Caco-2 (cell line): ENCODE data around the gene STAT2. TPM values are rescaled to one million over a fixed set of nuclear protein-coding genes. Genes with fewer than 3 reads are reported as not detected.

Source experiments
- BruUV-seq: library from RNA; stranded (reverse); fragments of 400-500 nt; replicated peaks from 2 replicates; lab custom pipeline; 2021; lab: Mats Ljungman, UMichigan
- CTCF ChIA-PET: fragments of 300-600 bp; sonication (Branson Sonifier 250); formaldehyde crosslinking; loops from one replicate; lab custom pipeline; 2022; ENCODE audit warnings: antibody characterized with exemption; lab: Charles Lee
- POLR2A ChIA-PET: fragments of 300-600 bp; sonication (Branson Sonifier 250); formaldehyde crosslinking; loops from one replicate; lab custom pipeline; 2022; ENCODE audit warnings: antibody characterized with exemption; lab: Charles Lee
- DNase-seq, 2 experiments: peaks; one replicate each; pipeline versions ENCODE4 v3.0.0 to v3.0.0-alpha.2; 2020 to 2022
- H3K27me3 ChIP-seq: replicated peaks from 2 replicates; pipeline ENCODE4 v1.6.0; 2011; ENCODE audit warnings: low read length; ENCODE audit not compliant: control insufficient read depth, insufficient read depth
- H3K36me3 ChIP-seq: 2 replicates; pipeline ENCODE4 v1.5.1; 2011; ENCODE audit warnings: low read length; ENCODE audit not compliant: control insufficient read depth, insufficient read depth
- H3K4me1 ChIP-seq: fragments of 250-450 bp; sonication (Bioruptor Pico); 2 replicates; pipeline ENCODE4 v1.5.1; 2020; ENCODE audit warnings: mild to moderate bottlenecking
- H3K4me3 ChIP-seq: 2 replicates; pipeline ENCODE4 v1.5.1; 2011; ENCODE audit warnings: low read depth, mild to moderate bottlenecking, control low read depth, low read length
- H3K9me3 ChIP-seq: fragments of 250-450 bp; sonication (Bioruptor Pico); 2 replicates; pipeline ENCODE4 v1.5.1; 2020; ENCODE audit warnings: mild to moderate bottlenecking, moderate library complexity
- H3K27ac Mint-ChIP-seq: one replicate; pipeline ENCODE4 v1.8.0; 2022; ENCODE audit warnings: mixed read lengths; ENCODE audit not compliant: unreplicated experiment
- H3K27me3 Mint-ChIP-seq: one replicate; pipeline ENCODE4 v1.8.0; 2022; ENCODE audit warnings: mixed read lengths; ENCODE audit not compliant: insufficient read depth, unreplicated experiment
- H3K36me3 Mint-ChIP-seq: one replicate; pipeline ENCODE4 v1.8.0; 2022; ENCODE audit warnings: mild to moderate bottlenecking, mixed read lengths; ENCODE audit not compliant: insufficient read depth, unreplicated experiment
- H3K4me1 Mint-ChIP-seq: one replicate; pipeline ENCODE4 v1.8.0; 2022; ENCODE audit warnings: low read depth, mixed read lengths; ENCODE audit not compliant: unreplicated experiment
- H3K4me3 Mint-ChIP-seq: one replicate; pipeline ENCODE4 v1.8.0; 2022; ENCODE audit warnings: mild to moderate bottlenecking, moderate library complexity, mixed read lengths; ENCODE audit not compliant: unreplicated experiment
- H3K9me3 Mint-ChIP-seq: one replicate; pipeline ENCODE4 v1.8.0; 2022; ENCODE audit warnings: mixed read lengths; ENCODE audit not compliant: unreplicated experiment
- intact Hi-C: fragments of 100-400 bp; cut with micrococcal nuclease; formaldehyde crosslinking; loops from one replicate; pipeline ENCODE4 v1.10.0; 2022; ENCODE audit not compliant: unreplicated experiment
- total RNA-seq: library from RNA; stranded (reverse); gene quantifications from 2 replicates; pipeline ENCODE4 v1.2.3, GENCODE V29; 2022
- TF ChIP-seq, protein P1 (sequence below), 2 experiments: fragments of 200-600 bp in 1 of 2; IDR thresholded peaks; 1 replicate in 1 of 2; 2 replicates in 1 of 2; pipeline versions ENCODE4 v1.5.1 to v1.8.0; 2011 to 2022; ENCODE audit warnings: antibody characterized with exemption in 1 of 2, control low read depth in 1 of 2, inconsistent platforms in 1 of 2, low read depth in 1 of 2, low read length in 1 of 2, mild to moderate bottlenecking in 1 of 2, moderate library complexity in 1 of 2; ENCODE audit not compliant: insufficient read depth in 1 of 2, severe bottlenecking in 1 of 2, unreplicated experiment in 1 of 2

STAT2 gene
- total RNA-seq, 1 experiment from 2014 or later = 76.7 TPM

DNA sequence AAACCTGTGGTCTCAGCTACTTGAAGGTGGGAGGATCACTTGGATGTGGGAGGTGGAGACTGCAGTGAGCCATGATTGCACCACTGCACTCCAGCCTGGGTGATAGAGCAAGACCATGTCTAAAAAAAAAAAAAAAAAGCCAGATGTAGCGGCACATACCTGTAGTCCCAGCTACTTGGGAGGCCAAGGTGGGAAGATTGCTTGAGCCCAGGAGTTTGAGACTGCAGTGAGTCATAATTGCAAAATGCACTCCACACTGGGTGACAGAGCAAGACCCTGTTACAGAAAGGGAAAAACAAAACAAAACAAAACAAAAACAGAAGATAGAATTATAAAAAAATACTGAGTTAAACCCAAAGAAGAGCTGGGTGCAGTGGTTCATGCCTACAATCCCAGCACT lies 31.8 kb upstream of the STAT2 start:
- Histone ChIP-seq H3K4me3 (no peak overlapping the region), H3K9me3 (peaks cover 9% of the 10 kb centered on the region; the same call in 1 of the 2 replicates), H3K36me3 (no peaks in the 10 kb centered on the region), H3K27me3 (no peaks in the 10 kb centered on the region), H3K4me1 (no peaks in the 10 kb centered on the region)
- intact Hi-C loops = no loop called here
- Mint-ChIP-seq H3K36me3 (no peaks in the 10 kb centered on the region), H3K27ac (no peak overlapping the region), H3K9me3 (peaks cover 11% of the 10 kb centered on the region), H3K4me3 (no peak overlapping the region), H3K27me3 (no peaks in the 10 kb centered on the region), H3K4me1 (peaks cover 12% of the 10 kb centered on the region)
- ChIA-PET POLR2A (no interaction called here), CTCF (interaction anchor here (0.6 kb wide), 1 partner anchor 10 kb away, joined by 6 read pairs; no protein-coding TSS in a partner anchor)
- no TSS peak for BruUV-seq
- TF ChIP-seq, protein P1, sequence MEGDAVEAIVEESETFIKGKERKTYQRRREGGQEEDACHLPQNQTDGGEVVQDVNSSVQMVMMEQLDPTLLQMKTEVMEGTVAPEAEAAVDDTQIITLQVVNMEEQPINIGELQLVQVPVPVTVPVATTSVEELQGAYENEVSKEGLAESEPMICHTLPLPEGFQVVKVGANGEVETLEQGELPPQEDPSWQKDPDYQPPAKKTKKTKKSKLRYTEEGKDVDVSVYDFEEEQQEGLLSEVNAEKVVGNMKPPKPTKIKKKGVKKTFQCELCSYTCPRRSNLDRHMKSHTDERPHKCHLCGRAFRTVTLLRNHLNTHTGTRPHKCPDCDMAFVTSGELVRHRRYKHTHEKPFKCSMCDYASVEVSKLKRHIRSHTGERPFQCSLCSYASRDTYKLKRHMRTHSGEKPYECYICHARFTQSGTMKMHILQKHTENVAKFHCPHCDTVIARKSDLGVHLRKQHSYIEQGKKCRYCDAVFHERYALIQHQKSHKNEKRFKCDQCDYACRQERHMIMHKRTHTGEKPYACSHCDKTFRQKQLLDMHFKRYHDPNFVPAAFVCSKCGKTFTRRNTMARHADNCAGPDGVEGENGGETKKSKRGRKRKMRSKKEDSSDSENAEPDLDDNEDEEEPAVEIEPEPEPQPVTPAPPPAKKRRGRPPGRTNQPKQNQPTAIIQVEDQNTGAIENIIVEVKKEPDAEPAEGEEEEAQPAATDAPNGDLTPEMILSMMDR (IDR thresholded peaks at IDR 0.05; ENCODE audit: insufficient read depth in 1 of 2, low read depth in 1 of 2, low read length in 1 of 2, severe bottlenecking in 1 of 2, unreplicated experiment in 1 of 2) = no peak
- DNase-seq = no peak

DNA sequence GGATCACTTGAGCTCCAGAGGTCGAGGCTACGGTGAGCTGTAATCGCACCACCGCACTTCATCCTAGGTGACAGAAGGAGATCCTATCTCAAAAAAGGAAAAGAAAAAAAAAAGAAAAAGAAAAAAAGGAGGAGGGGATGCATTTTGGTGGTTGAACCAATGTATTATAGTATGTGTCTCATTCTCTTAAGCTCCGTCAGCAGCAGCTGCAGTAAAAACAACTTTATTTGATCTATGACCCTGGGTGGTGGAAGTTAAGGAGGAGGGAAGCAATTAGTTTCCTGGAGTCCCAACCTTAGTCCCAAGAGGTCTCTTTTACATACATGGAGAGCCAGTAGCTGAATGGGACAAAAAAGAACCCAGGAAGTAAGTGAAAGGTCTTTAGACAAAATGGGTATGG lies 29.5 kb upstream of the STAT2 start:
- Mint-ChIP-seq H3K36me3 (no peaks in the 10 kb centered on the region), H3K9me3 (peaks cover 11% of the 10 kb centered on the region), H3K4me3 (no peak overlapping the region), H3K4me1 (peaks cover 12% of the 10 kb centered on the region), H3K27ac (no peak overlapping the region), H3K27me3 (no peaks in the 10 kb centered on the region)
- TF ChIP-seq, protein P1 (IDR thresholded peaks at IDR 0.05; ENCODE audit: insufficient read depth in 1 of 2, low read depth in 1 of 2, low read length in 1 of 2, severe bottlenecking in 1 of 2, unreplicated experiment in 1 of 2) = no peak
- Histone ChIP-seq H3K36me3 (no peaks in the 10 kb centered on the region), H3K27me3 (no peaks in the 10 kb centered on the region), H3K9me3 (0 out of 2 replicates have a peak, but pooled peaks cover 5% of the 10 kb centered on the region), H3K4me3 (no peak overlapping the region), H3K4me1 (no peaks in the 10 kb centered on the region)
- intact Hi-C loops = no loop called here
- POLR2A ChIA-PET = interaction anchor here (0.6 to 0.8 kb wide), 2 partner anchors 29 to 33 kb away, joined by 3 read pairs; partner anchors contain the start of gene STAT2
- BruUV-seq = no TSS peak
- no peak for DNase-seq
- CTCF ChIA-PET = interaction anchor here (0.9 kb wide), 1 partner anchor 75 kb away, joined by 3 read pairs; no protein-coding TSS in a partner anchor

DNA sequence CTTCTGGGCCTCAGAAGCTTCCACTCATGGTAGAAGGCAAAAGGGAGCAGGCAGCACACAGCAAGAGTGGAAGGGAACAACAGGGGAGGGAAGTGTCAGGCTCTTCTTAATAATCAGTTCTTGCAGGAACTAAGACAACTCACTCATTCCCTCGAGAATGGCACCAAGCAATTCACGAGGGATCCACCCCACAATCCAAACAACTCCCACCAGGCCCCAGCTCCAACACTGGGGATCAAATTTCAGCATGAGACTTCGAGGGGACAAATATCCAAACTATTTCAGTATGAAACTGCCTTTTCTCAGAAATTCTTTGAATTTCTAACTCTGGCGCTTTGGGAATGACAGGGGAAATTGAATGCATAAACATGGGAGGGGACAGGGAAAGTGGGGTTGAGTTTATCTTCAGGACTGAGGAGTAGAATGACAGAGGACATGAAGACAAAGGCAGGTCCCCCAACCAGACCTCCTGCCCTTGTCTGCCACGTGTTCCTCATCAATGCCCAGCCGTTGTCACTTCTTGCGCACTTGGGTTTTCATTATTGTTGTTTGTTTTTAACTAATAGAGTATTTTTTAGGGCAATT lies 27.3 kb upstream of the STAT2 start:
- H3K4me1 ChIP-seq = no peaks in the 10 kb centered on the region
- Mint-ChIP-seq H3K27ac (no peak overlapping the region), H3K27me3 (no peaks in the 10 kb centered on the region), H3K36me3 (no peaks in the 10 kb centered on the region), H3K9me3 (peaks cover 7% of the 10 kb centered on the region), H3K4me1 (peaks cover 12% of the 10 kb centered on the region), H3K4me3 (no peak overlapping the region)
- CTCF ChIA-PET = no interaction called here
- POLR2A ChIA-PET = no interaction called here
- BruUV-seq = no TSS peak
- no peaks in the 10 kb centered on the region for H3K36me3 ChIP-seq
- TF ChIP-seq, protein P1 (IDR thresholded peaks at IDR 0.05; ENCODE audit: insufficient read depth in 1 of 2, low read depth in 1 of 2, low read length in 1 of 2, severe bottlenecking in 1 of 2, unreplicated experiment in 1 of 2) = no peak
- H3K4me3 ChIP-seq = no peak overlapping the region
- no peaks in the 10 kb centered on the region for H3K27me3 ChIP-seq
- no peak for DNase-seq
- no peaks in the 10 kb centered on the region for H3K9me3 ChIP-seq
- intact Hi-C loops = no loop called here
